ENCODE results near the gene GALNT18. TPM values are rescaled to one million over a fixed set of nuclear protein-coding genes. Genes with fewer than 3 reads are reported as not detected.

The GALNT18 gene
- polyA plus RNA-seq, 1 donor (not counting 4 experiments of a cell fraction or from before 2014, with no cell fraction given): 27.2 TPM

DNA sequence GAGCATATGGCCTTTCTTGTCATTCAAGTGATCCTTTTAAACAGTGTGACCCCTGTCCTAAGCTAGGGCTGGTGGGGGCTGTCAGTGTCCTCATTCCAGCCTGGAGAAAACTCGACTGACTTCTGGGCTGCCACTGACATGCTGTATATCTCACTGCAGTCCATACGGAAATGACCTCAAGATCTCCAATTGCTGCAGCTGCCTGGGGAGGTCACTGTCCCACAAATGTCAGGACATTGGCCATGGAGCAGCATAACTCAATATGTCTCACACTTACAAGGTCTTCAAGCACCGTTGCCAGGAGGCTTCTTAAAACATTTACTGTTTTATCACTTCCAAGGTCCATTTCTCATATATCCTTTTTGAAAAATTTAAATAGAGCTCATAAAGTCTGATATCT, 240.9 kb downstream of the GALNT18 start:
- no peak for FAIRE-seq
- Histone ChIP-seq H3K27ac (ENCODE audit: control insufficient read depth, insufficient read depth, low read length) (no peak overlapping the region), H3K36me3 (ENCODE audit: control insufficient read depth in 2 of 2, extremely low read depth in 1 of 2, insufficient read depth in 2 of 2, low read length in 2 of 2) (no peaks in the 10 kb centered on the region), H3K9ac (ENCODE audit: control insufficient read depth, extremely low read depth, insufficient read depth, low read length) (no peak overlapping the region), H3K9me1 (ENCODE audit: control insufficient read depth, extremely low read depth, insufficient read depth, low read length) (peaks cover 2% of the 10 kb centered on the region), H3K79me2 (ENCODE audit: control insufficient read depth, insufficient read depth, low read length) (no peaks in the 10 kb centered on the region), H3K9me3 (ENCODE audit: control insufficient read depth, low read depth, low read length) (no peaks in the 10 kb centered on the region), H2AFZ (ENCODE audit: control insufficient read depth, low read length) (no peak overlapping the region), H3K27me3 (ENCODE audit: control insufficient read depth, extremely low read depth, insufficient read depth, low read length) (no peaks in the 10 kb centered on the region), H4K20me1 (ENCODE audit: control insufficient read depth, extremely low read depth, insufficient read depth, low read length) (peaks cover 2% of the 10 kb centered on the region), H3K4me3 (ENCODE audit: control insufficient read depth in 2 of 3, extremely low read depth in 1 of 3, insufficient read depth in 2 of 3, low read depth in 1 of 3, low read length in 3 of 3) (no peak overlapping the region), H3K4me1 (ENCODE audit: control insufficient read depth, extremely low read depth, insufficient read depth, low read length) (no peaks in the 10 kb centered on the region), H3K4me2 (ENCODE audit: control insufficient read depth, extremely low read depth, insufficient read depth, low read depth, low read length) (no peak overlapping the region)
- TF ChIP-seq, protein P1, sequence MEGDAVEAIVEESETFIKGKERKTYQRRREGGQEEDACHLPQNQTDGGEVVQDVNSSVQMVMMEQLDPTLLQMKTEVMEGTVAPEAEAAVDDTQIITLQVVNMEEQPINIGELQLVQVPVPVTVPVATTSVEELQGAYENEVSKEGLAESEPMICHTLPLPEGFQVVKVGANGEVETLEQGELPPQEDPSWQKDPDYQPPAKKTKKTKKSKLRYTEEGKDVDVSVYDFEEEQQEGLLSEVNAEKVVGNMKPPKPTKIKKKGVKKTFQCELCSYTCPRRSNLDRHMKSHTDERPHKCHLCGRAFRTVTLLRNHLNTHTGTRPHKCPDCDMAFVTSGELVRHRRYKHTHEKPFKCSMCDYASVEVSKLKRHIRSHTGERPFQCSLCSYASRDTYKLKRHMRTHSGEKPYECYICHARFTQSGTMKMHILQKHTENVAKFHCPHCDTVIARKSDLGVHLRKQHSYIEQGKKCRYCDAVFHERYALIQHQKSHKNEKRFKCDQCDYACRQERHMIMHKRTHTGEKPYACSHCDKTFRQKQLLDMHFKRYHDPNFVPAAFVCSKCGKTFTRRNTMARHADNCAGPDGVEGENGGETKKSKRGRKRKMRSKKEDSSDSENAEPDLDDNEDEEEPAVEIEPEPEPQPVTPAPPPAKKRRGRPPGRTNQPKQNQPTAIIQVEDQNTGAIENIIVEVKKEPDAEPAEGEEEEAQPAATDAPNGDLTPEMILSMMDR (optimal IDR thresholded peaks at IDR 0.05 in 1 of 3, IDR thresholded peaks at IDR 0.05 in 1 of 3, conservative IDR thresholded peaks at IDR 0.05 in 1 of 3; ENCODE audit: extremely low read depth in 1 of 3, insufficient read depth in 2 of 3, low read length in 3 of 3): no peak
- no peak for TF ChIP-seq EZH2 (IDR thresholded peaks at IDR 0.05; ENCODE audit: low read length)
- dilution Hi-C loops (cut with MboI; ENCODE audit: extremely low pct_ligation_motif_present, low sequenced_read_pairs): no loop called here
- no peak for DNase-seq (ENCODE audit: low read depth, low spot score)

DNA sequence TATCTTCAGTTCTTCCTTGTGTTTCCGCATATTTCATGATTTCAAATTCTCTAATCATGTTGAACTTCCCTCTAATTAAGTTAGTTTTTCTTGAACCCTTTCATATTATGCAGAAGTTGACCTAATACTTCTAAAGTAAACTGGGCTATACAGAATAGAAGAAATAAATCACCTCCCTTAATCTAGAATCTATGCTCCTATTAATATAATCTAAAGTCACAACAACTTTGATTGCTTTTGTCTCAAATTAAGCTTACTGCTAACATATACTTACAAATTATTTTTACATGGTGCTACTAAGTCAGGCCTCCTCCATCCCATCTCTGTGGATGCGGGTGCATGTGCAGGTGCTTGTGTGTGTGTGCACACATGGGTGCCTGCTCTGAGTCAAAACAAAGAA, 241.5 kb downstream of the GALNT18 start:
- TF ChIP-seq EZH2 (IDR thresholded peaks at IDR 0.05; ENCODE audit: low read length): no peak
- TF ChIP-seq, protein P1 (optimal IDR thresholded peaks at IDR 0.05 in 1 of 3, IDR thresholded peaks at IDR 0.05 in 1 of 3, conservative IDR thresholded peaks at IDR 0.05 in 1 of 3; ENCODE audit: extremely low read depth in 1 of 3, insufficient read depth in 2 of 3, low read length in 3 of 3): no peak
- Histone ChIP-seq H3K9me3 (ENCODE audit: control insufficient read depth, low read depth, low read length) (no peaks in the 10 kb centered on the region), H3K79me2 (ENCODE audit: control insufficient read depth, insufficient read depth, low read length) (no peaks in the 10 kb centered on the region), H3K9ac (ENCODE audit: control insufficient read depth, extremely low read depth, insufficient read depth, low read length) (no peak overlapping the region), H3K4me3 (ENCODE audit: control insufficient read depth in 2 of 3, extremely low read depth in 1 of 3, insufficient read depth in 2 of 3, low read depth in 1 of 3, low read length in 3 of 3) (no peak overlapping the region), H4K20me1 (ENCODE audit: control insufficient read depth, extremely low read depth, insufficient read depth, low read length) (peaks cover 2% of the 10 kb centered on the region), H3K27me3 (ENCODE audit: control insufficient read depth, extremely low read depth, insufficient read depth, low read length) (no peaks in the 10 kb centered on the region), H2AFZ (ENCODE audit: control insufficient read depth, low read length) (no peak overlapping the region), H3K36me3 (ENCODE audit: control insufficient read depth in 2 of 2, extremely low read depth in 1 of 2, insufficient read depth in 2 of 2, low read length in 2 of 2) (peaks cover 0 to 2% of the 10 kb centered on the region in 2 experiments), H3K27ac (ENCODE audit: control insufficient read depth, insufficient read depth, low read length) (no peak overlapping the region), H3K4me1 (ENCODE audit: control insufficient read depth, extremely low read depth, insufficient read depth, low read length) (no peaks in the 10 kb centered on the region), H3K4me2 (ENCODE audit: control insufficient read depth, extremely low read depth, insufficient read depth, low read depth, low read length) (no peak overlapping the region), H3K9me1 (ENCODE audit: control insufficient read depth, extremely low read depth, insufficient read depth, low read length) (no peaks in the 10 kb centered on the region)
- dilution Hi-C loops (cut with MboI; ENCODE audit: extremely low pct_ligation_motif_present, low sequenced_read_pairs): no loop called here
- no peak for FAIRE-seq
- DNase-seq (ENCODE audit: low read depth, low spot score): no peak

All from keratinocyte (primary cell).